Neural progenitor cell (in vitro differentiated cells): Measurements from ENCODE around the gene MID1. TPM values are rescaled to one million over a fixed set of nuclear protein-coding genes. Genes with fewer than 3 reads are reported as not detected.

Experiments used
- DNase-seq: peaks from one replicate; pipeline ENCODE4 v3.0.0-alpha.2; 2016; ENCODE audit warnings: low spot score
- H2AFZ ChIP-seq: fragments of 200-600 bp; sonication (generic); replicated peaks from 2 replicates; pipeline ENCODE4 v1.6.1; 2016; ENCODE audit warnings: antibody characterized with exemption
- H3F3A ChIP-seq: fragments of 200-600 bp; sonication (generic); 2 replicates; pipeline ENCODE4 v1.6.1; 2016; ENCODE audit warnings: antibody characterized with exemption, low read depth
- H3K27ac ChIP-seq: fragments of 200-600 bp; sonication (generic); 2 replicates; pipeline ENCODE4 v1.5.1; 2016; ENCODE audit warnings: mild to moderate bottlenecking
- H3K27me3 ChIP-seq: fragments of 200-600 bp; sonication (generic); 2 replicates; pipeline ENCODE4 v1.6.1; 2016; ENCODE audit warnings: mild to moderate bottlenecking, moderate library complexity
- H3K36me3 ChIP-seq: fragments of 200-600 bp; sonication (generic); 2 replicates; pipeline ENCODE4 v1.5.1; 2016
- H3K4me1 ChIP-seq: fragments of 200-600 bp; sonication (generic); 2 replicates; pipeline ENCODE4 v1.6.1; 2016; ENCODE audit warnings: mixed run types
- H3K4me2 ChIP-seq: fragments of 200-600 bp; sonication (generic); 2 replicates; pipeline ENCODE4 v1.6.1; 2016
- H3K4me3 ChIP-seq: fragments of 200-600 bp; sonication (generic); 2 replicates; pipeline ENCODE4 v1.5.1; 2016
- H3K79me2 ChIP-seq: fragments of 200-600 bp; sonication (generic); 2 replicates; pipeline ENCODE4 v1.6.1; 2016; ENCODE audit warnings: low read depth
- H3K9ac ChIP-seq: fragments of 200-600 bp; sonication (generic); 2 replicates; pipeline ENCODE4 v1.6.1; 2016
- H3K9me3 ChIP-seq: fragments of 200-600 bp; sonication (generic); 2 replicates; pipeline ENCODE4 v1.5.1; 2016; ENCODE audit warnings: low read depth
- H4K20me1 ChIP-seq: fragments of 200-600 bp; sonication (generic); 2 replicates; pipeline ENCODE4 v1.6.1; 2016; ENCODE audit warnings: low read depth
- H3K27ac Mint-ChIP-seq: 3 replicates; pipeline ENCODE4 v1.8.0; 2021; ENCODE audit warnings: mixed read lengths
- H3K27me3 Mint-ChIP-seq: 2 replicates; pipeline ENCODE4 v1.8.0; 2022; ENCODE audit warnings: low read depth, mild to moderate bottlenecking, inconsistent platforms, moderate library complexity, mixed read lengths; ENCODE audit not compliant: insufficient read depth
- H3K36me3 Mint-ChIP-seq: 3 replicates; pipeline ENCODE4 v1.8.0; 2021; ENCODE audit warnings: mixed read lengths
- H3K4me1 Mint-ChIP-seq: 3 replicates; pipeline ENCODE4 v1.8.0; 2021; ENCODE audit warnings: mixed read lengths
- H3K4me3 Mint-ChIP-seq: 3 replicates; pipeline ENCODE4 v1.8.0; 2021; ENCODE audit warnings: mild to moderate bottlenecking, moderate library complexity, mixed read lengths
- H3K9me3 Mint-ChIP-seq: 3 replicates; pipeline ENCODE4 v1.8.0; 2020; ENCODE audit warnings: mixed read lengths
- EZH2 ChIP-seq: fragments of 200-600 bp; sonication (generic); IDR thresholded peaks from 2 replicates; pipeline ENCODE4 v1.6.1; 2017; ENCODE audit warnings: antibody characterized with exemption, mild to moderate bottlenecking, moderate library complexity
- EZH2phosphoT487 ChIP-seq: fragments of 200-600 bp; sonication (generic); IDR thresholded peaks from 2 replicates; pipeline ENCODE4 v1.6.1; 2017; ENCODE audit warnings: antibody characterized with exemption
- total RNA-seq: library from RNA; depleted of rRNA; stranded (reverse); fragments of >200 nt; gene quantifications from 2 replicates; pipeline ENCODE4 v1.2.3, GENCODE V29; 2015; ENCODE audit warnings: low replicate concordance
- TF ChIP-seq, protein P1 (sequence below): fragments of 200-600 bp; sonication (generic); IDR thresholded peaks from 2 replicates; pipeline ENCODE4 v1.5.1; 2017; ENCODE audit warnings: antibody characterized with exemption, mild to moderate bottlenecking

The MID1 gene
- total RNA-seq, 1 donor from 2014 or later, result 29.5 TPM

DNA sequence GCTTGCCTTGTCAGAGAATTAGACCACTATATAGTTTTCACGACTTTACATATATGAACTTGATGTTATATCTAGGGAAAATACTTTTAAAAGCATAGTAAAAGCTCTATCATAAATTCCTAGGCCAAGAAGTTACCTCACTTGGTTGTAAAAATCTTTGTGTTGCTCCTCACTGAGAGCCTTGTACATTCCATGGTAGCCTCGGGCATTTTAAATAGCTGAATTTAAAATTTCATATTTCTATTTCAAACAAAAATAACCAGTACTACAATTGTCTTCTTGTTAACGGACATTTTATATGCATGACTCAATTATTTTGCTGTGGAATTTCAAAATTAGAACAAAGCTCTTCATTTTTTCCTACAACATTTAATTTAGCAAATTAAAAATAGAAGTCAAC is 107.6 kb downstream of the MID1 start:
- Histone ChIP-seq H3K27ac (no peak overlapping the region), H4K20me1 (peaks cover 29% of the 10 kb centered on the region), H3K79me2 (no peaks in the 10 kb centered on the region), H3K4me1 (peaks cover 11% of the 10 kb centered on the region), H3K9me3 (no peaks in the 10 kb centered on the region), H3K9ac (no peak overlapping the region), H2AFZ (no peak overlapping the region), H3K4me3 (no peak overlapping the region), H3K4me2 (no peak overlapping the region), H3K36me3 (no peaks in the 10 kb centered on the region), H3K27me3 (peaks cover 14% of the 10 kb centered on the region), H3F3A (peaks cover 9% of the 10 kb centered on the region)
- Mint-ChIP-seq H3K36me3 (peaks cover 43% of the 10 kb centered on the region), H3K27me3 (no peaks in the 10 kb centered on the region), H3K4me3 (no peak overlapping the region), H3K9me3 (peaks cover 5% of the 10 kb centered on the region), H3K27ac (no peak overlapping the region), H3K4me1 (peaks cover 29% of the 10 kb centered on the region)
- no peak for DNase-seq
- TF ChIP-seq EZH2phosphoT487 (no peak), EZH2 (no peak)
- TF ChIP-seq, protein P1, sequence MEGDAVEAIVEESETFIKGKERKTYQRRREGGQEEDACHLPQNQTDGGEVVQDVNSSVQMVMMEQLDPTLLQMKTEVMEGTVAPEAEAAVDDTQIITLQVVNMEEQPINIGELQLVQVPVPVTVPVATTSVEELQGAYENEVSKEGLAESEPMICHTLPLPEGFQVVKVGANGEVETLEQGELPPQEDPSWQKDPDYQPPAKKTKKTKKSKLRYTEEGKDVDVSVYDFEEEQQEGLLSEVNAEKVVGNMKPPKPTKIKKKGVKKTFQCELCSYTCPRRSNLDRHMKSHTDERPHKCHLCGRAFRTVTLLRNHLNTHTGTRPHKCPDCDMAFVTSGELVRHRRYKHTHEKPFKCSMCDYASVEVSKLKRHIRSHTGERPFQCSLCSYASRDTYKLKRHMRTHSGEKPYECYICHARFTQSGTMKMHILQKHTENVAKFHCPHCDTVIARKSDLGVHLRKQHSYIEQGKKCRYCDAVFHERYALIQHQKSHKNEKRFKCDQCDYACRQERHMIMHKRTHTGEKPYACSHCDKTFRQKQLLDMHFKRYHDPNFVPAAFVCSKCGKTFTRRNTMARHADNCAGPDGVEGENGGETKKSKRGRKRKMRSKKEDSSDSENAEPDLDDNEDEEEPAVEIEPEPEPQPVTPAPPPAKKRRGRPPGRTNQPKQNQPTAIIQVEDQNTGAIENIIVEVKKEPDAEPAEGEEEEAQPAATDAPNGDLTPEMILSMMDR, result no peak

DNA sequence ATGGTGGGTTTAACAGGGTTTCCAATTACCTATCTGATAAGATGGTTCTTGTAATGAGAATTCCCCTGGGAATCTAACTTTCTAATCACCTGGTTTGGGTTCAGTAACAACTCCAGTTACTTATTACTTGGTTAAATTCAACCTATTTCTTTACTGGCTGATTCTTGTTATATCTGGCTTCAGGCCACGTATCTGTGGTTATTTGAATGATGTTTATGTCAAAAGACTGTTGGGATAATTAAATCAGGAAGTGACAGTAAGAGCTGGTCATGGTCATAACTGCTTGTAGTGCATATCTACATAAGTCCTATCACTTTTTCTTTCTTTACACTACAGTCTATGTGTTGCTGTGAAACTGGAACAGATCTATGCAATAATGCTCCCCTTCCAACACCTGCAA is 108.1 kb downstream of the MID1 start:
- H3K36me3 ChIP-seq, result no peaks in the 10 kb centered on the region
- no peak overlapping the region for H3K4me3 ChIP-seq
- no peak overlapping the region for H2AFZ ChIP-seq
- H3K4me2 ChIP-seq, result no peak overlapping the region
- Mint-ChIP-seq H3K4me3 (no peak overlapping the region), H3K9me3 (peaks cover 2% of the 10 kb centered on the region), H3K27ac (no peak overlapping the region), H3K27me3 (no peaks in the 10 kb centered on the region), H3K36me3 (peaks cover 40% of the 10 kb centered on the region), H3K4me1 (peaks cover 25% of the 10 kb centered on the region)
- peaks cover 19% of the 10 kb centered on the region for H3K27me3 ChIP-seq
- no peak overlapping the region for H3K27ac ChIP-seq
- H3K79me2 ChIP-seq, result no peaks in the 10 kb centered on the region
- TF ChIP-seq EZH2 (no peak), EZH2phosphoT487 (no peak)
- TF ChIP-seq, protein P1, result no peak
- no peak for DNase-seq
- H3F3A ChIP-seq, result peaks cover 9% of the 10 kb centered on the region
- peaks cover 11% of the 10 kb centered on the region for H3K4me1 ChIP-seq
- H4K20me1 ChIP-seq, result peaks cover 32% of the 10 kb centered on the region
- H3K9ac ChIP-seq, result no peak overlapping the region
- no peaks in the 10 kb centered on the region for H3K9me3 ChIP-seq

DNA sequence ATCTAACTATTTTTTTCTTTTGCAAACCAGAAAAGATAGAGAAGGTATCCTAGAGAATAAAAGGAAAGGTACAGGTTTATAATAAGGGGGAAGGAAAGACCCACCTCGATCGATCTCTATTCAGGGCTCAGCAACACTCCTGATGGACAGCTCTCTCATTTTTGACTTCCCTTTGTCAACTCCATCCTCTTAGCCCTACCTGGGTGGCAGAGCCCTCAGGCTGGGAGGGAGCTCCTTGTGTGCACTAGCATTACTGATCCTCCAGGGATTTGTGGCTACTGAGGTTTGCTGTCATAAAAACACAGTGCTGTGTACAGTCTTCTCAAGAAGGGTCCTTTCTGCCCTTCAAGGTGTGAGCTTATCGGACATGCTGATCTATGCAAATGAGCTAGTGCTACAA is 111.0 kb downstream of the MID1 start:
- Mint-ChIP-seq H3K4me1 (peaks cover 22% of the 10 kb centered on the region), H3K4me3 (no peak overlapping the region), H3K27ac (no peak overlapping the region), H3K36me3 (peaks cover 29% of the 10 kb centered on the region), H3K9me3 (no peaks in the 10 kb centered on the region), H3K27me3 (no peaks in the 10 kb centered on the region)
- no peaks in the 10 kb centered on the region for H3K36me3 ChIP-seq
- peaks cover 11% of the 10 kb centered on the region for H3K4me1 ChIP-seq
- H3K79me2 ChIP-seq, result no peaks in the 10 kb centered on the region
- H3K4me3 ChIP-seq, result no peak overlapping the region
- TF ChIP-seq EZH2phosphoT487 (no peak), EZH2 (no peak)
- TF ChIP-seq, protein P1, result no peak
- H3K9me3 ChIP-seq, result peaks cover 4% of the 10 kb centered on the region
- peak; percentile 18 for DNase-seq
- no peak overlapping the region for H3K9ac ChIP-seq
- peaks cover 9% of the 10 kb centered on the region for H3F3A ChIP-seq
- H3K27ac ChIP-seq, result no peak overlapping the region
- no peak overlapping the region for H2AFZ ChIP-seq
- H4K20me1 ChIP-seq, result peaks cover 32% of the 10 kb centered on the region
- H3K27me3 ChIP-seq, result peaks cover 19% of the 10 kb centered on the region
- peak overlapping the region; percentile 49 for H3K4me2 ChIP-seq
